ENCODE results near the gene APOBR.
"Not testable (repeated sequence)": the region's sequence is repeated elsewhere in the genome, so short reads cannot be mapped to it uniquely, and the experiment has no call there.

APOBR gene

DNA sequence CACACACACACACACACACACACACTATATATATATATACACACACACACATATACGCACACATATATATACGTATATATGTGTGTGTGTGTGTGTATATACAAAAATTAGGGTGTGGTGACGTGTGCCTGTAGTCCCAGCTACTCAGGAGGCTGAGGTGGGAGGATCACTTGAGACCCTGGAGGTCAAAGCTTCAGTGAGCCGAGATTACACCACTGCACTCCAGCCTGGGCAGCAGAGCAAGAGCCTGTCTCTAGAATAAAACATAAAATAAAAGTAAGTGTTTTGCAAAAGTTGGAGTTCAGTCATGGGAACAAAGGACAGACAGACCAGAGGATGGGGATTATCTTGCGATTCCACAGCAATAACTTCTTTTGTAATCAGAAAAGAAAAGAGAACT lies 33.5 kb downstream of the APOBR start:
- no peak for DNase-seq

DNA sequence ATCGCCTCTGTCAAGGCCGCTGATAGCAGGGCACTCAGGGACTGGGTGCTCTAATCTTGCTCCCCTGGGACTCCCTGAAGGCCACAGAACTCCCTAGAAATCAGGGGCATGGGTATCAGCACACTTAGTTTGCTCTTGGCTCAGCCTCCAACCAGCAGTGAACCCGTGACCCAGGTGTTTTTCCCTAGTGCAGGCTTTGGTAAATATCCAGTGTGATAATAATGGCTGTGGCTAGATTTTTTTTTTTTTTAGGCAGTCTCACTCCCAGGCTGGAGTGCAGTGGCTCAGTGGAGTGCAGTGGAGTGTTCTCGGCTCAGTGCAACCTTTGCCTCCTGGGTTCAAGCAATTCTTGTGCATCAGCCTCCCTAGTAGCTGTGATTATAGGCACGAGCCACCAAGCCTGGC lies 34.0 kb downstream of the APOBR start:
- DNase-seq = no peak

DNA sequence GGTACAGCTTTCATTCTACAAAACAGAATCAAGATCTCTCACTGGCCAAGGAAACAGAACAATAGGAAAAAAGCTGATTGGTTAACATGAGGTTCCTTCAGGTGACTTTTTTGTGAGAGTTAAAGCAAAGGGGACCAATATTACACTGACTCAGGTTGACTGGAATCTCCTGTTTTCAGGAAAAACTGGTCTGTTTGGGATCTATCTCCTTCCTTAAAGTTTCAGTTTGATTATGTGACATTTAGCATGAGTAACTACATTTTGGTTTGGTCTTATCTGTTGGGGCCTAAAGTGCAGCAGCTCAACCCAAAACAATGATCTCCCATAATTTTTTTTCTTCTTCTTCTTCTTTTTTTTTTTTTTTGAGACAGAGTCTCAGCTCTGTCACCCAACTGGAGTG lies 34.7 kb downstream of the APOBR start:
- no peak for DNase-seq

DNA sequence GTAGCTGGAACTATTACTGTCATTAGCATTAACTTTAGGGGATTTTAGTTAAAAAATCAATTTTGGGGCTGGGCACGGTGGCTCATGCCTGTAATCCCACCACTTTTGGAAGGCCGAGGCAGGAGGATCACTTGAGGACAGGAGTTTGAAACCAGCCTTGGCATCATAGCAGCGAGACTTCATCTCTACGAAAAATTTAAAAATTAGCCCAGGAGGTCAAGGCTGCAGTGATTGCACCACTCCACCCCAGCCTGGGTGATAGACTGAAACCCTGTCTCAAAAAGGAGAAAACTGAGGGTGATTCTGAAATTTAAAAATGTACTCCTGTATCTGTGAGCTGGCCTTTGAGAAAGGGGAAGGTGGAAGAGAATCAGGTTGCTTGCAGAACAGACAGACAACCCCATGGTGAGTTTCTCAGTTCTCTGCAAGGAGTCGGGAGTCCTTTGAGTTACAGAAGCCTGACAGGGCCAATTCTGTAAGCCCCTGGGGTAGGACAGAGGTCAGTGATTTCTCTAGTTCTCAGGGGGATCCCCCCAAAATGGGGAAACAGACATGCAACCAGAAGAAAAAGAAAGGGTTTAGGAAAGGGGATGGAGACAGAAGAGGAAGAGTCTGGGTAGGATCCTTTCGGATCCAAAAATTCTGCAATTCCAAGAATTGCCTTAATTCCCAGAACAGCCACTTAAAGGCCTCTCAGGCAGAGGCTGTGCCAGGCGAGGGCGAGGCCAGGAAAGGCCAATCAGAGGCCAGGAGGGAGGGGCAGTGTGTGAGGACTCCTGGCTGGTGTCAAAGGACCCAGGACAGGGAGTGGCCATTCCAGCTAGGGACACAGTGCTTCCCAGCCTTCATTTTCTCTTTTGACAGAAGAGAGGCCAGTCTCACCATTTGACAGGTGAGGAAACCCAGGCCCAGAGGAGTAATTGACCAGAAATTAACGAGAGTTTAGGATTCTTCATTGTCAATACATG lies 37.6 kb downstream of the APOBR start:
- no peak for DNase-seq

DNA sequence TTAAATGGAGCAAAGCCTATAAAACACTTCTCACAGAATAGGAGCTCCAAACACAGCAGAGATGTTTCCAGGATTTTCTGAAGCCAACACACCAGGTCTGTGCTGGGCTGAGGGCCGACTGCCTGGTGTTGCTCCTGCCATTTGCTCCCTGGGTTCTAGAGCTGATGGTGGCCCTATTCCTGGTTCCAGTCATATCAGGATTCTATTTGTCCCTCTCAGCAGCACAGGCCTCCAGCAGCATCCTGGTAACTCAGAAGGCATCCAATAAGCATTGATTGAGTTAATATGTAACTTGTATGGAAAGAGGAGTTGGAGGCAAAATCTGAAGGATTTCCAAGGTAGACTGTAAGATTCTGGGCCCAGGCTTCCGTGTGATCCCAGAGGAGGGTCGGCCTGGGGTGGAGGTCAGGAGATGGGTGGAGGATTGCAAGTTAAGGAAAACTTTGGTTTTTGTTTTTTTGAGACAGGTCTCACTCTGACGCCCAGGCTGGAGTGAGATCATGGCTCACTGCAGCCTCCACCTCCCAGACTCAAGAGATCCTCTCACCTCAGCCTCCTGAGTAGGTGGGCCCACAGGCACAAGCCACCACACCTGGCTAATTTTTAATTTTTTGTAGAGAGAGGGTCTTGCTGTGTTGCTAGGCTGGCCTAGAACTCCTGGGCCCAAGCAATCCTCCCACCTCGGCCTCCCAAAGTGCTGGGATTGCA lies 38.7 kb downstream of the APOBR start:
- no peak for DNase-seq

DNA sequence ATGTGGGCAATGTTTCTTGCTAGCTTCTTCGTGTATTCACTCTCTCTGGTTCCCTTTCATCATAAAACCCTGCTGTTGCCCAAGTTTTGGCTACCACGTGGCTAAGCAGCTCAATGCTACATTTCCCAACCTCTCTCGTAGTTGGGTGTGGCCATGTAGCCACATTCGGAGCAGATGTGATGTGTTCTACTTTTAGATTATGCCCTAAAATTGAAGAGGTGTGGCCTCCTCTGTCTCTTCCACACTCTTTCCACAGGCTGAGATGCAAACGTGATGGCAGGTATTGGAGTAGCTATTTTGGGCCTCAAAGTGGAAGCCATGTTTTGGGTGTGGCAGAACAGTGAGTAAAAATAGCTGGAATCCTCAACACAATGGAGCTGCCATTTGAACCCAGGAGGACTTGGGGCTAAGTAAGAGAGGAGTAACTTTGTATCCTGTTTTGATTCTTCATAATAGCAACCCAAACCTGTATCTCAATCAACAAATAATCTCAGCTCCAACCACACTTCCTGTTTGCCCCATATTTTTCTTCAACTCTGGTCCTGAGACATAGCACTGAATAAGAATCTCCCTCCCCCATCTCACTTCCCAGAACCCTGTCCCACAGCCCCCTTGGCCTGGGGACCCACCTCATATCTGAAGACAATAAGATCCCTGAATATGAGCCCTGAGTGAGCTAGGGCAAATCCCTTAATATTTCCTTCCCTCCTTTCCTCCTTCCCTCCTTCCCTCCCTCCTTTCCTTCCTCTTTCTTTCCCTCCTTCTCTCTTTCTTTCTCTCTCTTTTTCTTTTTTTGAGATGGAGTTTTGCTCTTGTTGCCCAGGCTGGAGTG lies 40.3 kb downstream of the APOBR start:
- no peak for DNase-seq

DNA sequence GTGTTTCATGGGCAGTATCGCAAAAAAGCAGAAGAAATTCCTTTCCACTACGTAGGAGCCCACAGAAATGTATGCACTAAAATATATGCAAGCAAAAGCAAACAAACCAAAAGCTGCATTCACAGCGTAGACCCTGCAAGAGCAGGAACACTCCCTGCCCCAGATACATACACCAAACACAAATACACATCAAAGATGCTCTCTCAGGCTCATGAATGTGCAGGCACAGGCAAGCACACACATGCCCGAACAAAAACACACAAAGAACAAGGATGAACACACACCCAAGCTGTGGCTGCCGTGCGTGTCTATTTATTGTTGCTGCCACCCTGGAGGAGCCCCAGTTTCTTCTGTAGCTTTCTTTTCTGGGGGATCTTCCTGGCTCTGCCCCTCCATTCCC lies 42.6 kb downstream of the APOBR start:
- no peak for DNase-seq

DNA sequence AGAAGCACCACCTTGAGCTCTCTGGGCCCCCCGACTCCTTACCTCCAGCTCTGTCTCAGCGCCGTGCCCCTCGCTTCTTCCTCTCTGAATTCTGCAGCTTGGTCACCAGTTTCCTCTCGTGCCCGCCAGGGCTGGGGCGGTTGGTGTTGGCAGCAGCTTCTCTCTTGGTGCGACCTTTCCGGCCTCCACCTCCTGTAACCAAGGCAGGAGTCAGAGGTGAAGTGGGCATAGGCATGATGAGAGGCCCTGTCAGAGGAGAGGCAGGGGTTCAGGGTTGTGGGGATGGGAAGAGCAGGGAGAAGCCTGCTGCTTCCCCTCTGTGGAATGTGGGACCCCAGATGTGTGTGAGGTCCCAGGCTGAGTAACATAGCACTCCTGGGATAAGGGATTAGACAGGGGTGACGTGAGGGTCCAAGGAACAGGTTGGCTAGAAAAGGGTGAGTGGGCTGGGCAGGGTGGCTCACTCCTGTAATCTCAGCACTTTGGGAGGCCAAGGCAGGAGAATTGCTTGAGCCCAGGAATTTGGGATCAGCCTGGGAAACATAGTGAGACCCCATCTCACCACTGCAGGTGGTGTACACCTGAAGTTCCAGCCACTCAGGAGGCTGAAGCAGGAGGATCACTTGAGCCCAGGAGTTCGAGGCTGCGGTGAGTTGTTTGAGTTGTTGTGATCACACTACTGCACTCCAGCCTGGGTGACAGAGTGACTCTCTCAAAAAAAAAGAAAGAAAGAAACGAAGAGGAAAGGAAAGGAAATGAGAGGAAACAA lies 43.7 kb downstream of the APOBR start:
- no peak for DNase-seq

DNA sequence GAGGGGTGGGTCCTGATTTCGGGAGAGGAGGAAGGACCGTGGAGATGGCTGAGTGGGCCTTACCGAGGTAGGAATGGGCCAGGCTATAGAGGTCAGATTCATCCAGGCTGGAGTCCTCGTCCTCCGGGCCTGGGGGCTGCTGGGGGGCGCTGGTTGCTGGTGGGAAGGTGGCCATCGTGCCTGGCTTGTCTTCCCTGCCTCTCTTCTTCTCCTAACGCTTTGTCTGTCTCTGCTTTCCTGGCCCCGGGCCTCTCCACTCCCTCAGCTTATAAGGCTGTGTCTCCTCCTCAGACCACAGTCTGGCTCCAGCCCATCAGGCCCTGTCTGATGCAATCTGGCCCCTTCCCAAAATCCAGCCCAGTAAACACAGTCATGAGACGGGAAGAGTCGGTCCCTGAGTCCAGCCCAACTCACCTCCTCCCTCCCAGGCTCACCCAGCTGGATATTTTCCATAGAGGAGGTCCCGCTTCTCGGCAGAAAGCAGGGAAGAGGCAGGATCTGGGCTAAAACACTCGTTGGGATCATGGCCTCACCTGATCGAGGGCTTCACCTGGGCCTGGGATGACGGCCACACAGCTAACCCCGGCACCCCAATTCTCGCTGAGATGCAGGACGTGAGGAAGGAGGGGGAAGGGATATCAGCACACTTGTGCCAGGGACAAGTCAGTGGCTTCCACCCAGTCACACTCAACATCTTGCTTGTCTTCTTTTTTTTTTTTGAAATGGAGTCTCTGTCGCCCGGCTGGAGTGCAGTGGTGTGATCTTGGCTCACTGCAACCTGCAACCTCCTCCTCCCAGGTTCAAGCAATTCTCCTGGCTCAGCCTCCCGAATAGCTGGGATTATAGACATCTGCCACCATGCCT lies 44.5 kb downstream of the APOBR start, which contains the start of gene NUPR1:
Gene NUPR1, minus strand, starts transcription at position 242 of the 864 bp plus-strand sequence. Its CDS starts 67 bp downstream, at position 175.
- no peak for DNase-seq

DNA sequence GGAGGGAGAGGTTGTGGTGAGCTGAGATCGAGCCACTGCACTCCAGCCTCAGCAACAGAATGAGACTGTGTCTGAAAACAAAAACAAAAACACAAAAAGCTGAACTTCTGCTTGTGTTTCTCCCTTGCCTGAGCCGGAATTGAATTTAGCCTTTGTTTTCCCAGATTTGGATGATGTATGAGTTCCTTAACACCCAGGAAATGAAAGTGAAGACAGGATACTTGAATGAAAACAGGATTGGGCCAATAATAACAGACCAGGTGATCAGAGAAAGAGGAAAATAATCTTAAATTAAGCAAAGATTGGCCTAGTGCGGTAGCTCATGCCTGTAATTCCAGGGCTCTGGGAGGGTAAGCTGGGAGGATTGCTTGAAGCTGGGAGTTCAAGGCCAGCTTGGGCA lies 45.9 kb downstream of the APOBR start:
- DNase-seq = no peak

DNA sequence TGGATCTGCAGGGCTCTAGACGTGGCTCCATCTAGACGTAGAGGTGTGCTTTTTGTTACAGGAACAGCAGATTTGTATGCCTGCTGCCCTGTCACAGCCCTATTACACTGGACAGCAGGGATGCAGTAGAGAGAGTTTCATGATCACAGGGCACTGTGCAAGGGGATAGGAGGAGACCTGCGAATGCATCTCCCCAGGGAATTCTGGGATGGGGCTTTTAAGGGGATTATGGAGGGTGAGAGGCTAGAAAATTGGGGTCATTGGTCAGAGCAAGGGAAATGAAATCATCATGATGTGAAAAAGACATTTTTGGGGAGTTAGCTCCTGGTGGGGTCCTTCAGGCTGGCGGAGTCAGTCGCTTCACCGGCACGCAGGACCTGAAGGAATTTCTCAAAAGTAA lies 48.2 kb downstream of the APOBR start:
- DNase-seq = no peak

DNA sequence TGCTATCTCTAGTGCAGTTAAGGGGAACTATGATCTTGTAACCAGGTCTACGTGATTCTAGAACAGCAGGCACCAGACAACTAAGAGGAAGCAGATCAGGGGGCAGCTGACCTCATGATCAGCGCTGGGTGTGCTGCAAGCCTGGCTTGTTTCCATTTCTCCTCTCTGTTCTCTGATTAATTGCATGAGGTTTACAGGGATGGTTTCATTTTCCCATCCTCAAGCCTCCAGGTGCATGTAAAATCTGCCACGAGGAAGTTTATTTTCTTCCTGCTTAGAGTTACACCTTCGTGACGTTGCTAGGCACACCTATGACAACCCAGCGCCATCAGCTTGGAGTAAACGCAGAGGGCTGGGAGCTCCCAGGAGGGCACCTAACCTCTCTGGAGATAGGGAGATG lies 48.6 kb downstream of the APOBR start:
- DNase-seq = no peak

DNA sequence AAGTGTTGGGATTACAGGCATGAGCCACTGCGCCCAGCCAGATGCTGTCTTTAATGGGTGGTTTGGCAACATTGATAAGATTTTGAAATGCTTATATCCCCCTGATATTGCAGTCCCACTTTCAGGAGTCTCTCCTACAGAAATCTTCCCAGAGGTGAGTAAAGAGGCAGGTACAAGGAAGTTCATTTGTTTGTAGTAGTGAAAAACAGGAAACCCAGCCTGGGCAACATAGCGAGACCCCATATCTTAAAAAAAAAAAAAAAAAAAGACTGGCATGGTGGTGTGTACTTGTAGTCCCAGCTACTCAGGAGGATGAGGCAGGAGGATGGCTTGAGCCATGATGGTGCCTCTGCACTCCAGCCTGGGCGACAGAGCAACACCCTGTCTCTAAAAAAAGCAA lies 50.6 kb downstream of the APOBR start:
- no peak for DNase-seq

DNA sequence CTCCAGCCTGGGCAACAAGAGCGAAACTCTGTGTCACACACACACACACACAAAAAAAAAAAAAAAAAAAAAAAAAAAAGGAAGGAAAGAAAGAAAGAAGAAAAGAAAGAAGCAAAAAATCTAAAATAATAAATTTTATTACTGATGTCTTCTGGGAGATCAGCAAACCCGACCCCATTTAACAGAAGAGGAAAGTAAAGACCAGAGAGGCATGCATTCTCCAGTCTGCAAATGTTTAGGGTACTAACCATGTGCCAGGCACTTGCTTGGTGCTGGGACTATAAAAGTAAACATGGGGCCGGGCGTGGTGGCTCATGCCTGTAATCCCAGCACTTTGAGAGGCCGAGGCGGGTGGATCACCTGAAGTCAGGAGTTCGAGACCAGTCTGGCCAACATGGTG lies 51.5 kb downstream of the APOBR start:
- not testable (repeated sequence) for DNase-seq

DNA sequence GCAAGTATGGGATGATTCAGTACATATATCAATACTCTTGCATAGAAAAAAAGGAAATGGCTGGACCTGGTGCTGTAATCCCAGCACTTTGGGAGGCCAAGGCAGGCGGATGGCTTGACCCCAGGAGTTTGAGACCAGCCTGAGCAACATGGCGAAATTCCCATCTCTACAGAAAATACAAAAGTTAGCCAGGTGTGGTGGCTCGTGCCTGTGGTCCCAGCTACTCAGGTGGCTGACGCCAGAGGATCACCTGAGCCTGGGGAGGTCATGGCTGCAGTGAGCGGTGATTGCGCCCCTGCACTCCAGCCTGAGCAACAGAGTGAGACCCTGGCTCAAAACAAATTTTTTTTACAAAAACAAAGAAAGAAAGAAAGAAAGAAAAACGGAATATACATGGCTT lies 52.2 kb downstream of the APOBR start:
- no peak for DNase-seq

DNA sequence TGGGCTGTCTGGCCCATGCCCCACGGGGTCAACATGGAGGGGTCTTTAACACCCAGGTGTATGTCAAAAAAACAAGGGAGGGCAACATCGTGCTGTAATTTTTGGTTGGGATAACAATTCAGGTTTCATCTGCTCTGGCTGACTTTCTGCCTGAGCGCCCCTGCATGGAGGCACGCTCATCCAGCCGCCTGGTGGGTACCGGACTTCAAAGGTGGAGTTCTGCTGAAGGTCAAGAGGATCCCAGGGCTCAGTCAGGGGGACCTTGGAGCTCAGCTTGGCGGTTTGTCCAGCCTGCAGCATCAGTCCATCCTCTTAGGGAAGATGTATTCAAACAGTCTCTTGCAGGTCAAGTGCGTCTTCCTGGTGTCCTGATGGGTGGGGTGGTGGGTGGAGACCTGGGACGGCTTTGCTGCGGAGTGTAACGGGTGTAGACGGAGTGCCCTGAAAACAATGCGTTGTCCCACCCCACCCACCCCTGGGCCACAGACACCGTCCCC lies 53.9 kb downstream of the APOBR start:
- no peak for DNase-seq
